Amniotic stem cell (primary cell): ENCODE data around the gene RPS6KA3.

ENCODE experiments used
- DNase-seq: peaks from one replicate; lab custom pipeline; 2025; lab: John Stamatoyannopoulos, UW

Gene RPS6KA3

DNA sequence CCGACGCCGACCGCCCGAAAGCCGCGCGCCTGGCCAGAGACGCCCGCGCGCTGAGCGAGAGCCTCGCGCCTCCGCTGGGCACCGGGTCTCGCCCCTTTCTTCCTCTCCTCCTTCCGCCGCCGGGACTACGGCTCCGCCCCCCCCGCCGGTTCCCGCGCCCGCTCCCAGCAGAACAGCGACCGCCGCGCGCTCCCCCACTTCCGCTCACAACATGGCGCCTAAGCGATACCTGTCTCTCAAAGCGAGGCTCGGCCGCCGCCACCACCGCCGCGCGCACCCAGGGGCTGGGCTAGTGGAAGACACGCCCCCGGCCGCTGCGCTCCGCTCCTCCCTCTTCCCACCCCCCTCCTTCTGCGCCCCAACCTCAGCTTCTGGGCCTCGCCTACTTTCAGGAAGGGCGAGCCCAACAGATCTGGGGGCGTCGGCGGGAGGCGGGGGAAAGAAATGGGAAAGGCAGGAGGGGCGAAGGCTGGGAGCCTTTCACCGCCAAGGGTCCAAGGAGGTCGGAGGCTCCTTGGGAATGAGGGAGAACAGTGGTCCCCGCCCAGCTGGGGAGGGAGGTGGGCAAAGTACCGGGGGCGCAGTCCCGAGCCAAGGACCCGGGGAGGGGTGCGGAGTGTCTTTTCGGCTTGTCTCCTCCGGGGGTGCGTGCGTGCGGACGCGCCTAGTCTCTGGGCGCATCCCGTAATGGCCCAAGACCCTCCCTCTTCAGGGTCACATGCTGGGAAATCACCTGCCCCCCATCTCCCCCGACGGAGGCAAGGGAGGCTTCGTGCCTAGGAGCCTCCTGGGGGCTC lies at the start of gene RPS6KA3:
TSS of gene RPS6KA3 (minus strand) at position 100 of the 797 bp plus-strand sequence. CDS start 277 bp downstream, outside the sequence.
- DNase-seq: peak; percentile 72

- no peak for DNase-seq
Observed at GRCh38 chrX:20315140-20315539, 48.4 kb upstream of the RPS6KA3 start.

- no peak for DNase-seq
Observed at GRCh38 chrX:20313899-20314298, 47.2 kb upstream of the RPS6KA3 start.

DNA sequence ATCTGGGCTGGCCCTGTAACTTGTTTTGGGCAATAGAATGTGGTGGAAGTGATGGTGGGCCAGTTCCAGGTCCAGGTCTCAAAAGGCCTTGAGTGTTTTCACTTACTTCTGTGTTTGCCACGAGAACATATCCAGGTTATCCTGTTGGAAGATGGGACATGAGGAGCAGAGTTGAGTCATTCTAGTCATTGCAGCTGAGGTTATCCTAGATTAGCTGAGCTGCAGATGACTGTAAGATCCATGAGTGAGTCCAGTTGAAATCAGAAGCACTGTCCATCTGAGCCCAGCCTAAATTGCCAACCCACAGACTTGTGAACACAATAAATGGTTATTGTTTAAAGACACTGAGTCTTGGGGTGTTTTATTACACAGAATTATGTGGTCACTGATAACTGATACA lies 45.3 kb upstream of the RPS6KA3 start:
- DNase-seq: no peak

GRCh38 chrX:20311505-20311904 lies 44.8 kb upstream of the RPS6KA3 start:
- DNase-seq: no peak

GRCh38 chrX:20309806-20310205 lies 43.1 kb upstream of the RPS6KA3 start:
- peak; percentile 2 for DNase-seq

DNA sequence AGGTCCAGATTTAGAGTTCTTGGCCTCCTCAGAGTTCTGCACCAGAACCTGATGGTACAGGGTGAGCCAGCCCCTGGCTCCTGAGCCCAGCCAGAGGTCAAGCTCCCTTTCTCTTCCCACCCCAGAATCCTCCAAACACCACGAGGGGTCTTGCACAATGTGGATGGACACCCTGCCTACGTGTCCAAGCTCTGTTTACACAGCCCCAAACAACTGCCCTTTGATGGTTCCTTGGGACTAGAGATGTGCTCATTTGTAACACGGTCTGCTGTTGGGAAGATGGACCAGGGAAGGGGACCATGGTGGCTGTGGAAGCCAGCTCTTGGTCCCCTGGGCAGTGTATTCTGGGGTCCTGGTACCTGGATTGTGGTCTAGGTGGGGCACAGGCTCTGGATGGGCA lies 40.0 kb upstream of the RPS6KA3 start:
- DNase-seq: no peak

- DNase-seq: no peak
Observed at GRCh38 chrX:20300822-20301221, 34.1 kb upstream of the RPS6KA3 start.

- DNase-seq: no peak
Observed at GRCh38 chrX:20294957-20295356, 28.2 kb upstream of the RPS6KA3 start.

DNA sequence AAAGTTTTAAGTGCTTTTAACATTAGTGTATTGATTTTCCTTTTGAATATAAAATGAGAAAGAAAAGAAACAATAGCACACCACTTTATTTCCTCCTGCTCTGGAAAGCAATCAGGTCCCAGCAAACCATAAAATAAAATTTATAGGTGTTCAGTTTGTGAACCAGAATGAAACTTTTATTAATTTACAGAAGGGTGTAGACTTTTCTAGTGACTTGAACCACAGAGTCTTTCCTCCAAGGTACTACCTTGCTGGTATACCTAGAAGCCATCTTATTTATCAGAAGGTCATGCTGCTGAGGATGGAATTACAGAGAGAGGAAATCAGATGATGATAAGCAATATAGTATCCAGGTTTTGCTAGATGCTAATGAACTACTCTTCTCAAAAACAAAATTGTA lies 27.6 kb upstream of the RPS6KA3 start:
- no peak for DNase-seq

DNA sequence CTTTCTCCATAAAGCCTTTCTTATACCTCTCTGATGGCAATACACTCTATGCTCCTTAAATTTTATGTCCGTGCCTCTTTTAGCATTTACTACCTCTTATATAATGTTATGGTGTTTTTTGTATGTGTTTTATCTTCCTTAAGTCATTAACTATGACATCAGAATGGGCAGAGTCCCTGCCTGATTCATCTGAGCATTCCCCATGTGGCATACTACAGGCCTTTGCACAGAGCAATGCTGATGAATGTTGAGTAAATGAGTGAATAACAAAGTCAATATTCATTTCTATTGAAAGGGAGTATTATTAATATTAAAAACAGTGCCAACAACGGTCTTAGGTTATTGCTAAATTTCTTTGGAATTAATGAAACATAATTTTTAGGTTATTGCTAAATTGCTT lies 18.8 kb upstream of the RPS6KA3 start:
- no peak for DNase-seq

- no peak for DNase-seq
Observed at GRCh38 chrX:20284992-20285391, 18.3 kb upstream of the RPS6KA3 start.

GRCh38 chrX:20284444-20284843 lies 17.7 kb upstream of the RPS6KA3 start:
- no peak for DNase-seq

DNA sequence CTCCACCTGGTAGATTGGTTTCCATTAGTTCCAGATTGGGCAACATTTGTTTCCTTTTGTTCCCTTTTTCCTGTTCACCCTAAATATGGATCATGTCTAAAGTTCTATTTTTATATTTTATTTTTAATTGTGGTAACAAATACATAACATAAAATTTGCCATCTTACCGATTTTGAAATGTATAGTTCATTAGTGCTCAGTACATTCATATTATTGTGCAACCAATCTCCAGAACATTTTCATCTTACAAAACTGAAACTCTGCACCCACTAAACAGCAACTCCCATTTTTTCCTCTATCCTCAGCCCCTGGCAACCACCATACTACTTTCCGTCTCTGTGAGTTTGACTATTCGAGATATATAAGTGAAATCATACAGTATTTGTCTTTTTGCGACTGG lies 14.2 kb upstream of the RPS6KA3 start:
- DNase-seq: no peak

GRCh38 chrX:20274121-20274520 lies 7.4 kb upstream of the RPS6KA3 start:
- DNase-seq: no peak

DNA sequence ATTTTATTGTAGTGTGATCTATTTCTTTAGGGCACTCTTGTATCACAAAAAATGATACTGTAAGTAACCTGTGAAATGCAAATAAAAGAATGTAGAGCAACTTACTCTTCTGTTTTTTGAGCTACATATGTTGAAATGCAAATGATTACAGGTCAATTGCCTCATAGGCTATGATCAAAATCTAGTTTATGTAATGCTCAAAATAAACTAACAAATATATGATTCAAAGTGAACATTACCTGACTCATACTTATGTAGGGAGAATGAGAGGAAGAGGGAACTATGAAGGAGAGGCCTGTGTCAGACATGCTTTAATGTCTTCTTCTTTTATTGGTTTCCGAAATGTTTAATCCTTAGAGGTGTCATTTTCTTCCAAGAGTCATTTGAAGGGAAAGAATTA lies 5.0 kb upstream of the RPS6KA3 start:
- no peak for DNase-seq

DNA sequence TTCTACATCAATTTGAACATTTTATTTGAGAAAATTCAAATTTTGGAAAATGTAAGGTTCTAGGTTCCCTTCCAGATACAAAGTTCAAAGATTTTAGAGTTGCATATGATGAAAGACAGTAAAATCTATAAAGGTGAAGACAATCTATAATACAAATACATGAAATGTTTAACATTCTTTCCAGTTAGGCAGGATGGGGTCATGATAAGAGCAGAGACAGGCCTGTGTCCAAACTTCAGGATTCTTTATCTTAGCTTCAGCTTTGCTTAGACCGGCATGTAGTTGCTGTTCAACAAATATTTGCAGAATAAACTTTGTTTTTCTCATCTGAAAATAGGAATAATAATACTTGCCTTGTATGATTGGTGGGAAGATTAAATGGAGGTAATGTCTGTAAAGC lies 4.5 kb upstream of the RPS6KA3 start:
- DNase-seq: no peak

DNA sequence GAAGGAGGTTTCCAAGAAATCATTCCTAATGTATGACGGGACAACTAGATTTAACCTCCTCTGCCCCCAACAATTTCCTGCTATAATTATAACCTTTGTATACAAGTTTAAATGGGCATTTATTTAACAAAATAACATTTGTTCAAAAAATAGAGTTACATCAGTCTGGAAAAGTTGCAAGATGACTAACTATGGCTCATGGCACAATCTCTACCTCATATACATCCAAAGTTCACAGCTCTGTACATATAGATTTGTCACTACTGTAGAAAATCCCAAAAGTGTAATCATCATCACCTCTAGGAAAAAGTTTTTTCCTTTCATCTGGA lies 3.8 kb upstream of the RPS6KA3 start:
- no peak for DNase-seq

- no peak for DNase-seq
Observed at GRCh38 chrX:20269848-20270561, 3.3 kb upstream of the RPS6KA3 start.

GRCh38 chrX:20267931-20268701 lies 1.4 kb upstream of the RPS6KA3 start:
- DNase-seq: no peak

DNA sequence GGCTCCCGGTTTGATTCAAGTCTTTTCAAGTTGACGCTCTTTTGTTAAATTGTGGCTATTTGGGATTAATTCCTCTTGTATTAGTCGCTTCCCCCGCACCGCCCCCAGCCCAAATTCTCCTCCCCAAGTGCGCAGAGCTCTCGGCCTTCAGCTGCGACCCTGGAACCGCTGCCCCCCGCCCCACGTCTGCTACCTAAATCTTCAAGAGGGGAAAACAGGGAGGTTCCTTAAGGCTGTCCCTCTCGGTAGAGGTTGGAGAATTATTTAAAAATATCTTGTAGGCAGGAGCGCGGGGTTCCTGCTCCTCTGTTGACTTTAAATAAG lies 860 bp upstream of the RPS6KA3 start:
- DNase-seq: no peak

GRCh38 chrX:20265726-20266681 lies 705 bp downstream of the RPS6KA3 start:
- peak; percentile 1 for DNase-seq
